GM12873 (cell line): ENCODE data around the gene MUC22.

ENCODE experiments used
- CTCF ChIP-seq: IDR thresholded peaks from 2 replicates; pipeline ENCODE4 v1.5.1; 2012; ENCODE audit warnings: low read depth, mild to moderate bottlenecking, moderate library complexity, low read length, control low read depth; ENCODE audit not compliant: insufficient read depth; ENCODE audit errors: missing control alignments

Gene MUC22

GRCh38 chr6:30970946-30971345, 39.3 kb upstream of the MUC22 start:
- TF ChIP-seq CTCF = no peak

GRCh38 chr6:30972816-30973215, 37.5 kb upstream of the MUC22 start:
- TF ChIP-seq CTCF = no peak

- TF ChIP-seq CTCF = no peak
These were observed 35.6 kb upstream of the MUC22 start for GRCh38 chr6:30974490-30975252.

GRCh38 chr6:30979141-30979540, 31.1 kb upstream of the MUC22 start:
- TF ChIP-seq CTCF = no peak

- no peak for TF ChIP-seq CTCF
These were observed 30.6 kb upstream of the MUC22 start for GRCh38 chr6:30979690-30980089.

GRCh38 chr6:30981942-30982772, 28.1 kb upstream of the MUC22 start:
- peak; percentile 43 for TF ChIP-seq CTCF

- TF ChIP-seq CTCF = no peak
These were observed 26.8 kb upstream of the MUC22 start, which contains the start of gene MUC21 for GRCh38 chr6:30983439-30983838. Gene MUC21, plus strand, starts transcription at chr6:30983718. Its CDS starts 241 bp downstream, at chr6:30983959.
